ENCODE measurements around the gene SRSF4. TPM values are rescaled to one million over a fixed set of nuclear protein-coding genes. Genes with fewer than 3 reads are reported as not detected.

Gene SRSF4
- polyA plus RNA-seq, 1 experiment: 45.6 TPM

- Histone ChIP-seq H3K9me3 (ENCODE audit: control insufficient read depth, insufficient read depth, low read length) (no peaks in the 10 kb centered on the region; the same call in 1 of the 2 replicates), H3K27me3 (ENCODE audit: control insufficient read depth, insufficient read depth, low read length) (no peaks in the 10 kb centered on the region), H3K27ac (ENCODE audit: low read depth, low read length) (no peak overlapping the region), H3K4me3 (ENCODE audit: low read depth, low read length) (no peak overlapping the region)
- TF ChIP-seq CTCF (IDR thresholded peaks at IDR 0.05; ENCODE audit: low read depth, low read length): peak; percentile 50
- DNase-seq (ENCODE audit: low read depth, low spot score): no peak
- CTCF ChIA-PET: interaction anchor here (2.0 to 3.0 kb wide), 2 partner anchors 81 to 239 kb away, joined by 6 to 9 read pairs; no protein-coding TSS in a partner anchor
- POLR2A ChIA-PET: interaction anchor here (1.9 kb wide), 1 partner anchor 61 kb away, joined by 11 read pairs; the partner anchor contains the start of gene SRSF4
Measured at GRCh38 chr1:29120947-29121485, 60.7 kb downstream of the SRSF4 start.

GRCh38 chr1:29120367-29120766, 61.3 kb downstream of the SRSF4 start:
- ChIA-PET POLR2A (no interaction called here), CTCF (interaction anchor here (3.0 kb wide), 1 partner anchor 238 kb away, joined by 9 read pairs; no protein-coding TSS in a partner anchor)
- H3K27me3 ChIP-seq (ENCODE audit: control insufficient read depth, insufficient read depth, low read length): no peaks in the 10 kb centered on the region
- no peak overlapping the region for H3K4me3 ChIP-seq (ENCODE audit: low read depth, low read length)
- no peak for TF ChIP-seq CTCF (IDR thresholded peaks at IDR 0.05; ENCODE audit: low read depth, low read length)
- no peak for DNase-seq (ENCODE audit: low read depth, low spot score)
- H3K9me3 ChIP-seq (ENCODE audit: control insufficient read depth, insufficient read depth, low read length): no peaks in the 10 kb centered on the region; the same call in 1 of the 2 replicates
- H3K27ac ChIP-seq (ENCODE audit: low read depth, low read length): no peak overlapping the region

GRCh38 chr1:29119121-29119929, 62.4 kb downstream of the SRSF4 start:
- no peaks in the 10 kb centered on the region; the same call in 1 of the 2 replicates for H3K9me3 ChIP-seq (ENCODE audit: control insufficient read depth, insufficient read depth, low read length)
- no peaks in the 10 kb centered on the region for H3K27me3 ChIP-seq (ENCODE audit: control insufficient read depth, insufficient read depth, low read length)
- no peak overlapping the region for H3K27ac ChIP-seq (ENCODE audit: low read depth, low read length)
- TF ChIP-seq CTCF (IDR thresholded peaks at IDR 0.05; ENCODE audit: low read depth, low read length): no peak
- no peak for DNase-seq (ENCODE audit: low read depth, low spot score)
- no peak overlapping the region for H3K4me3 ChIP-seq (ENCODE audit: low read depth, low read length)
- POLR2A ChIA-PET: no interaction called here
- CTCF ChIA-PET: interaction anchor here (0.6 to 3.0 kb wide), 6 partner anchors 46 to 243 kb away, joined by 3 to 9 read pairs (median 4); no protein-coding TSS in a partner anchor

GRCh38 chr1:29117381-29117780, 64.3 kb downstream of the SRSF4 start:
- no peak for DNase-seq (ENCODE audit: low read depth, low spot score)
- no peaks in the 10 kb centered on the region; the same call in 1 of the 2 replicates for H3K9me3 ChIP-seq (ENCODE audit: control insufficient read depth, insufficient read depth, low read length)
- H3K27me3 ChIP-seq (ENCODE audit: control insufficient read depth, insufficient read depth, low read length): no peaks in the 10 kb centered on the region
- ChIA-PET POLR2A (no interaction called here), CTCF (interaction anchor here (0.7 to 1.5 kb wide), 5 partner anchors 10 to 76 kb away, joined by 3 to 4 read pairs (median 3); no protein-coding TSS in a partner anchor)
- no peak overlapping the region for H3K4me3 ChIP-seq (ENCODE audit: low read depth, low read length)
- no peak overlapping the region for H3K27ac ChIP-seq (ENCODE audit: low read depth, low read length)
- peak; percentile 36; the same call in 1 of the 2 replicates for TF ChIP-seq CTCF (IDR thresholded peaks at IDR 0.05; ENCODE audit: low read depth, low read length)

GRCh38 chr1:29114654-29115053, 67.0 kb downstream of the SRSF4 start:
- Histone ChIP-seq H3K27me3 (ENCODE audit: control insufficient read depth, insufficient read depth, low read length) (no peaks in the 10 kb centered on the region), H3K9me3 (ENCODE audit: control insufficient read depth, insufficient read depth, low read length) (no peaks in the 10 kb centered on the region), H3K27ac (ENCODE audit: low read depth, low read length) (no peak overlapping the region), H3K4me3 (ENCODE audit: low read depth, low read length) (no peak overlapping the region)
- no peak for DNase-seq (ENCODE audit: low read depth, low spot score)
- ChIA-PET POLR2A (no interaction called here), CTCF (interaction anchor here (0.9 to 1.4 kb wide), 2 partner anchors 8 to 67 kb away, joined by 3 read pairs; partner anchors contain the start of gene SRSF4)
- no peak for TF ChIP-seq CTCF (IDR thresholded peaks at IDR 0.05; ENCODE audit: low read depth, low read length)
